ENCODE data around the gene GRM7.

Gene GRM7

GRCh38 chr3:7684182-7684715 is 823.3 kb downstream of the GRM7 start:
- no peak for DNase-seq

- DNase-seq, result no peak
Measured at GRCh38 chr3:7687428-7688147, 826.7 kb downstream of the GRM7 start.

GRCh38 chr3:7692866-7693265 is 832.0 kb downstream of the GRM7 start:
- DNase-seq, result no peak

GRCh38 chr3:7693976-7694375 is 833.1 kb downstream of the GRM7 start:
- no peak for DNase-seq

GRCh38 chr3:7695049-7695448 is 834.1 kb downstream of the GRM7 start:
- DNase-seq, result no peak

GRCh38 chr3:7696320-7696719 is 835.4 kb downstream of the GRM7 start:
- DNase-seq, result no peak

GRCh38 chr3:7697548-7697947 is 836.6 kb downstream of the GRM7 start:
- no peak for DNase-seq

- no peak for DNase-seq
Measured at GRCh38 chr3:7700539-7700938, 839.6 kb downstream of the GRM7 start.

GRCh38 chr3:7700977-7701376 is 840.1 kb downstream of the GRM7 start:
- DNase-seq, result no peak

GRCh38 chr3:7707187-7707586 is 846.3 kb downstream of the GRM7 start:
- DNase-seq, result no peak

- no peak for DNase-seq
Measured at GRCh38 chr3:7709376-7710082, 848.6 kb downstream of the GRM7 start.

GRCh38 chr3:7710284-7710683 is 849.4 kb downstream of the GRM7 start:
- no peak for DNase-seq

GRCh38 chr3:7713724-7714123 is 852.8 kb downstream of the GRM7 start:
- DNase-seq, result no peak

- no peak for DNase-seq
Measured at GRCh38 chr3:7720649-7721297, 859.9 kb downstream of the GRM7 start.

GRCh38 chr3:7721869-7722268 is 861.0 kb downstream of the GRM7 start:
- no peak for DNase-seq

GRCh38 chr3:7728566-7729519 is 867.9 kb downstream of the GRM7 start:
- DNase-seq, result no peak

- no peak for DNase-seq
Measured at GRCh38 chr3:7733933-7734332, 873.0 kb downstream of the GRM7 start.

GRCh38 chr3:7734456-7734855 is 873.5 kb downstream of the GRM7 start:
- no peak for DNase-seq

GRCh38 chr3:7737263-7737662 is 876.3 kb downstream of the GRM7 start:
- DNase-seq, result no peak

GRCh38 chr3:7739754-7740153 is 878.8 kb downstream of the GRM7 start:
- DNase-seq, result no peak

- no peak for DNase-seq
Measured at GRCh38 chr3:7740458-7740857, 879.5 kb downstream of the GRM7 start.

- no peak for DNase-seq
Measured at GRCh38 chr3:7744850-7745249, 883.9 kb downstream of the GRM7 start.

- DNase-seq, result no peak
Measured at GRCh38 chr3:7745711-7746110, 884.8 kb downstream of the GRM7 start.
